Measurements from ENCODE around the gene CEBPG.

CEBPG gene

DNA sequence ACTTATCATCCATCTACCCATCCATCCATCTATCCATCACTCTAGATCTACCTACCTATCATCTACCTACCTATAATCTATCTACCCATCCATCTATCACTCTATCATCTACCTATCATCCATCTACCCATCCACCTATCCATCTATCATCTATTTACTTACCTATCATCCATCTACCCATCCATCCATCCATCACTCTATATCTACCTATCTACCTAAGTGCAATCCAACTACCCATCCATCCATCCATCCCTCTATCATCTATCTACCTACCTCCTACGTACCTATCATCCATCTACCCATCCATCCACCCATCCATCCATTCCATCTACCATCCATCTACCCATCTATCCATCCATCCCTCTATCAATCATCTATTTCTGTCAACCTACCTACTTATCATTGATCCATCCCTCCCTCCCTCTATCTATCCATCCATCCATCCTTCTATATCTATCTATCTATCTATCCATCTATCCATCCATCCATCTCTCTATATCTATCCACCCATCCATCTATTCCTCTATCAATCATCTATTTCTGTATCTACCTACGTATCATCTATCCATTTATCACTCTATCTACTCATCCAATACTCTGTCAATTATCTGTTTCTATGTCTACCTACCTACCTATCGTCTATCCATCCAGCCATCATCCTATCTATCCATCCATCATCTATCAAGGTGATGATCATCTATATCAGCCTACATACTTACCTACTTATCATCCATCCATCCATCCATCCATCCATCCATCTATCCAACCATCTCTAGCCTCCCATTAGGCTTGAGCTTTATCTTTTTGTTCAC, 49.1 kb downstream of the CEBPG start:
- no peaks in the 10 kb centered on the region for H4K20me1 ChIP-seq (ENCODE audit: insufficient read depth, low read length, poor library complexity, severe bottlenecking)
- TF ChIP-seq EZH2phosphoT487 (IDR thresholded peaks at IDR 0.05; ENCODE audit: borderline replicate concordance), result no peak
- TF ChIP-seq, protein P1, sequence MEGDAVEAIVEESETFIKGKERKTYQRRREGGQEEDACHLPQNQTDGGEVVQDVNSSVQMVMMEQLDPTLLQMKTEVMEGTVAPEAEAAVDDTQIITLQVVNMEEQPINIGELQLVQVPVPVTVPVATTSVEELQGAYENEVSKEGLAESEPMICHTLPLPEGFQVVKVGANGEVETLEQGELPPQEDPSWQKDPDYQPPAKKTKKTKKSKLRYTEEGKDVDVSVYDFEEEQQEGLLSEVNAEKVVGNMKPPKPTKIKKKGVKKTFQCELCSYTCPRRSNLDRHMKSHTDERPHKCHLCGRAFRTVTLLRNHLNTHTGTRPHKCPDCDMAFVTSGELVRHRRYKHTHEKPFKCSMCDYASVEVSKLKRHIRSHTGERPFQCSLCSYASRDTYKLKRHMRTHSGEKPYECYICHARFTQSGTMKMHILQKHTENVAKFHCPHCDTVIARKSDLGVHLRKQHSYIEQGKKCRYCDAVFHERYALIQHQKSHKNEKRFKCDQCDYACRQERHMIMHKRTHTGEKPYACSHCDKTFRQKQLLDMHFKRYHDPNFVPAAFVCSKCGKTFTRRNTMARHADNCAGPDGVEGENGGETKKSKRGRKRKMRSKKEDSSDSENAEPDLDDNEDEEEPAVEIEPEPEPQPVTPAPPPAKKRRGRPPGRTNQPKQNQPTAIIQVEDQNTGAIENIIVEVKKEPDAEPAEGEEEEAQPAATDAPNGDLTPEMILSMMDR (conservative IDR thresholded peaks at IDR 0.05; ENCODE audit: low read length), result no peak
- no peaks in the 10 kb centered on the region for H3K79me2 ChIP-seq (ENCODE audit: insufficient read depth, low read length)
- H3K9me2 ChIP-seq (replicated peaks; ENCODE audit: low read depth, low read length), result no peaks in the 10 kb centered on the region
- H3K4me3 ChIP-seq (ENCODE audit: low read length, poor library complexity, severe bottlenecking), result no peak overlapping the region
- H3K4me2 ChIP-seq (ENCODE audit: low read depth, low read length, poor library complexity, severe bottlenecking), result no peak overlapping the region
- no peaks in the 10 kb centered on the region for H3K4me1 ChIP-seq (ENCODE audit: insufficient read depth, low read length, poor library complexity, severe bottlenecking)
- H3K36me3 ChIP-seq (ENCODE audit: insufficient read depth, low read length), result no peaks in the 10 kb centered on the region
- no peak overlapping the region for H2AFZ ChIP-seq (ENCODE audit: low read length)
- H3K27me3 ChIP-seq (ENCODE audit: insufficient read depth, low read length, poor library complexity, severe bottlenecking), result no peaks in the 10 kb centered on the region
- H3K9me3 ChIP-seq (ENCODE audit: insufficient read depth, low read depth, low read length), result no peaks in the 10 kb centered on the region
- no peaks in the 10 kb centered on the region for H3F3A ChIP-seq (ENCODE audit: low read depth)
- no peak overlapping the region for H3K9ac ChIP-seq (ENCODE audit: low read depth, low read length, poor library complexity, severe bottlenecking)

DNA sequence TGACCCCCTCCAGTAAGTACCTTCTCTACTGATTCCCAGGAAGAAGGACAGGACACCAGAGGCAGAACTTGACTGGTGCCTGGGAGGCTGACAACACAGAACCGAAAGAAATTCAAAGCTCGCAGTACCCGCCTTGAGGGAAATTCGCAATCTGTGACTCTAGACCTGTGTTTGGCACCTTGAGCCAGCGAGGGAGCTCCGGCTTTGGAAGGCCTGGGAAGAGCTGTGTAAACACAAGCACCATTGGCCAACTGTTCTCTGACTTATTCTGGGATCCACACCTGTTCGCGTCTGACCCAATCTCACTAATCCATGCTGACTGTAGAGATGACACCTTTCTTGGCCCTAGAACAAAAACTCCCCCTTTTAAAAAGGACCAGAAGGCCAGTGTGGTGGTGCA, 50.7 kb downstream of the CEBPG start:
- H3K9me2 ChIP-seq (replicated peaks; ENCODE audit: low read depth, low read length), result no peaks in the 10 kb centered on the region
- H3F3A ChIP-seq (ENCODE audit: low read depth), result no peaks in the 10 kb centered on the region
- no peaks in the 10 kb centered on the region for H4K20me1 ChIP-seq (ENCODE audit: insufficient read depth, low read length, poor library complexity, severe bottlenecking)
- H3K36me3 ChIP-seq (ENCODE audit: insufficient read depth, low read length), result no peaks in the 10 kb centered on the region
- TF ChIP-seq, protein P1 (conservative IDR thresholded peaks at IDR 0.05; ENCODE audit: low read length), result no peak
- no peak for TF ChIP-seq EZH2phosphoT487 (IDR thresholded peaks at IDR 0.05; ENCODE audit: borderline replicate concordance)
- no peaks in the 10 kb centered on the region for H3K27me3 ChIP-seq (ENCODE audit: insufficient read depth, low read length, poor library complexity, severe bottlenecking)
- no peak overlapping the region for H3K4me2 ChIP-seq (ENCODE audit: low read depth, low read length, poor library complexity, severe bottlenecking)
- H3K4me1 ChIP-seq (ENCODE audit: insufficient read depth, low read length, poor library complexity, severe bottlenecking), result no peaks in the 10 kb centered on the region
- H3K9ac ChIP-seq (ENCODE audit: low read depth, low read length, poor library complexity, severe bottlenecking), result no peak overlapping the region
- no peak overlapping the region for H3K4me3 ChIP-seq (ENCODE audit: low read length, poor library complexity, severe bottlenecking)
- H3K9me3 ChIP-seq (ENCODE audit: insufficient read depth, low read depth, low read length), result no peaks in the 10 kb centered on the region
- H2AFZ ChIP-seq (ENCODE audit: low read length), result no peak overlapping the region
- H3K79me2 ChIP-seq (ENCODE audit: insufficient read depth, low read length), result no peaks in the 10 kb centered on the region

GRCh38 chr19:33426621-33427361, 53.3 kb downstream of the CEBPG start:
- no peak overlapping the region for H2AFZ ChIP-seq (ENCODE audit: low read length)

More at GRCh38 chr19:33426621-33427361, 53.3 kb downstream of the CEBPG start:
- H3K4me3 ChIP-seq (ENCODE audit: low read length, poor library complexity, severe bottlenecking), result no peak overlapping the region
- H3K4me1 ChIP-seq (ENCODE audit: insufficient read depth, low read length, poor library complexity, severe bottlenecking), result peaks cover 21% of the 10 kb centered on the region
- H3K36me3 ChIP-seq (ENCODE audit: insufficient read depth, low read length), result no peaks in the 10 kb centered on the region
- no peaks in the 10 kb centered on the region for H3K9me2 ChIP-seq (replicated peaks; ENCODE audit: low read depth, low read length)
- H3F3A ChIP-seq (ENCODE audit: low read depth), result peaks cover 3% of the 10 kb centered on the region; the same call in 1 of the 2 replicates
- no peak for TF ChIP-seq EZH2phosphoT487 (IDR thresholded peaks at IDR 0.05; ENCODE audit: borderline replicate concordance)
- TF ChIP-seq, protein P1 (conservative IDR thresholded peaks at IDR 0.05; ENCODE audit: low read length), result no peak
- no peaks in the 10 kb centered on the region for H4K20me1 ChIP-seq (ENCODE audit: insufficient read depth, low read length, poor library complexity, severe bottlenecking)
- no peaks in the 10 kb centered on the region for H3K79me2 ChIP-seq (ENCODE audit: insufficient read depth, low read length)
- no peaks in the 10 kb centered on the region for H3K9me3 ChIP-seq (ENCODE audit: insufficient read depth, low read depth, low read length)
- H3K4me2 ChIP-seq (ENCODE audit: low read depth, low read length, poor library complexity, severe bottlenecking), result no peak overlapping the region
- H3K27me3 ChIP-seq (ENCODE audit: insufficient read depth, low read length, poor library complexity, severe bottlenecking), result no peaks in the 10 kb centered on the region
- no peak overlapping the region for H3K9ac ChIP-seq (ENCODE audit: low read depth, low read length, poor library complexity, severe bottlenecking)

Measured in Loucy (cell line).